Measurements from ENCODE around the gene SRGAP1. TPM values are rescaled to one million over a fixed set of nuclear protein-coding genes. Genes with fewer than 3 reads are reported as not detected.

The SRGAP1 gene
- total and polyA plus RNA-seq, 9 donors: 2.8 to 17.9 (median 8.6) TPM

DNA sequence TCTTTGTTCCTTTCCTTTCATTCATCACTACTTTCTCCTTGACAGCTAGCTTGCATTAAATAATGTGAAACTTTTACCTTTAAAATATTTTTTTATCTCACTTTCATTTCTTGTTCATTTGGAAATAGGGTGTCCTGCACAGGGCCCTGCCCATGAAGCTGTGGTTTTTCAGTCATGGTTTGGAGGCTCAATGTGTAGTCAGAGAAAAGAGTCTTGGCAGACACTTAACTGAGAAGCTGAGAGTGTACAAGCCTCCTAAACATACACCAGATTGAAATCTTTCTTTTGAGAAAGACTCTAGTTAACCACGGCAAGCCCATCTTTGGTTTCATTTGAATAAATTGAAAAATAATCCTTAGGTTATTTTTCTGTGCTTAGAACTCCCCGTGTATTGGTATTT, 303.4 kb downstream of the SRGAP1 start:
- Histone ChIP-seq H3K4me1 (ENCODE audit: insufficient read depth) (peaks cover 1% of the 10 kb centered on the region), H3K9me3 (no peaks in the 10 kb centered on the region), H3K27ac (no peak overlapping the region), H3K4me3 (no peak overlapping the region), H3K36me3 (no peaks in the 10 kb centered on the region), H3K27me3 (no peaks in the 10 kb centered on the region)
- TF ChIP-seq EP300 (IDR thresholded peaks at IDR 0.05) (no peak), POLR2A (IDR thresholded peaks at IDR 0.05) (no peak), CTCF (IDR thresholded peaks at IDR 0.05) (no peak)
- 80 to 86% (median 82%) methylated on average over 2 of the region's 2 CpGs for WGBS, 3 donors
- no peak for DNase-seq
- intact Hi-C loops (cut with DNase I): no loop called here

DNA sequence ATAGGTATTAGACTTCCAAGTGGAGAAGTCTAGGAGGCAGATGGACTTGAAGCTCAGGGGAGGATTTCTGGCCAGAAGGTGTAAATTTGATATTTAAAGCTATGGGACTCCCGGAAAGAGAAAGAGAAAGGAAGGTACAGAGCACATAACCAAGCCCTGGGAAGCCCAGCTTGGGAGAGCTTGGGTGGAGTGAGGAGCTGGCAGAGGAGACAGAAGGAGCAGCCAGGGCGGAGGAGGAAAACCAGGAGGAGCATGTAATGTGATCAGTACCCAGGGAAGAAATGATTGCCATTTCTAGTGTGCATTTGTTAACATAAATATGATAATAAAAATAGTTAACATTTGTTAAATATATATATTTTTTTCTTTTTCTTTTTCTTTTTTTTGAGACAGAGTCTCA, 310.2 kb downstream of the SRGAP1 start:
- 76 to 81% (median 79%) methylated on average over 2 of the region's 2 CpGs for WGBS, 3 donors
- peaks cover 1% of the 10 kb centered on the region for H3K4me1 ChIP-seq (ENCODE audit: insufficient read depth)
- no peak for TF ChIP-seq CTCF (IDR thresholded peaks at IDR 0.05)
- no peak for TF ChIP-seq EP300 (IDR thresholded peaks at IDR 0.05)
- no peaks in the 10 kb centered on the region for H3K36me3 ChIP-seq
- H3K4me3 ChIP-seq: no peak overlapping the region
- H3K27me3 ChIP-seq: no peaks in the 10 kb centered on the region
- DNase-seq: no peak
- no peaks in the 10 kb centered on the region for H3K9me3 ChIP-seq
- intact Hi-C loops (cut with DNase I): no loop called here
- no peak overlapping the region for H3K27ac ChIP-seq

GRCh38 chr12:64157110-64157509, 312.6 kb downstream of the SRGAP1 start:
- no peaks in the 10 kb centered on the region for H3K9me3 ChIP-seq
- no peaks in the 10 kb centered on the region for H3K4me1 ChIP-seq (ENCODE audit: insufficient read depth)
- WGBS, 3 donors: 93 to 97% (median 95%) methylated on average over 2 of the region's 2 CpGs
- no peaks in the 10 kb centered on the region for H3K36me3 ChIP-seq
- no peak overlapping the region for H3K4me3 ChIP-seq
- H3K27me3 ChIP-seq: no peaks in the 10 kb centered on the region
- no peak overlapping the region for H3K27ac ChIP-seq
- intact Hi-C loops (cut with DNase I): no loop called here
- no peak for TF ChIP-seq CTCF (IDR thresholded peaks at IDR 0.05)
- TF ChIP-seq EP300 (IDR thresholded peaks at IDR 0.05): no peak
- TF ChIP-seq POLR2A (IDR thresholded peaks at IDR 0.05): no peak
- no peak for DNase-seq

- intact Hi-C loops (cut with DNase I): no loop called here
- H3K36me3 ChIP-seq: no peaks in the 10 kb centered on the region
- TF ChIP-seq CTCF (IDR thresholded peaks at IDR 0.05) (no peak), EP300 (IDR thresholded peaks at IDR 0.05) (no peak), POLR2A (IDR thresholded peaks at IDR 0.05) (no peak)
- DNase-seq: no peak
- no peak overlapping the region for H3K27ac ChIP-seq
- no peak overlapping the region for H3K4me3 ChIP-seq
- no peaks in the 10 kb centered on the region for H3K9me3 ChIP-seq
- WGBS, 3 donors: 93 to 99% (median 95%) methylated on average over 2 of the region's 2 CpGs
- H3K27me3 ChIP-seq: no peaks in the 10 kb centered on the region
- no peaks in the 10 kb centered on the region for H3K4me1 ChIP-seq (ENCODE audit: insufficient read depth)
Measured at GRCh38 chr12:64160021-64160710, 315.7 kb downstream of the SRGAP1 start.
